ENCODE results near the gene IL12A.

GRCh38 chr3:159947220-159947619 lies 41.4 kb upstream of the IL12A start:
- no peak for TF ChIP-seq POLR2A (IDR thresholded peaks at IDR 0.05; ENCODE audit: extremely low read depth, insufficient read length)
- no peak for TF ChIP-seq MAX (IDR thresholded peaks at IDR 0.05; ENCODE audit: low read depth, low read length)
- TF ChIP-seq, protein P1, sequence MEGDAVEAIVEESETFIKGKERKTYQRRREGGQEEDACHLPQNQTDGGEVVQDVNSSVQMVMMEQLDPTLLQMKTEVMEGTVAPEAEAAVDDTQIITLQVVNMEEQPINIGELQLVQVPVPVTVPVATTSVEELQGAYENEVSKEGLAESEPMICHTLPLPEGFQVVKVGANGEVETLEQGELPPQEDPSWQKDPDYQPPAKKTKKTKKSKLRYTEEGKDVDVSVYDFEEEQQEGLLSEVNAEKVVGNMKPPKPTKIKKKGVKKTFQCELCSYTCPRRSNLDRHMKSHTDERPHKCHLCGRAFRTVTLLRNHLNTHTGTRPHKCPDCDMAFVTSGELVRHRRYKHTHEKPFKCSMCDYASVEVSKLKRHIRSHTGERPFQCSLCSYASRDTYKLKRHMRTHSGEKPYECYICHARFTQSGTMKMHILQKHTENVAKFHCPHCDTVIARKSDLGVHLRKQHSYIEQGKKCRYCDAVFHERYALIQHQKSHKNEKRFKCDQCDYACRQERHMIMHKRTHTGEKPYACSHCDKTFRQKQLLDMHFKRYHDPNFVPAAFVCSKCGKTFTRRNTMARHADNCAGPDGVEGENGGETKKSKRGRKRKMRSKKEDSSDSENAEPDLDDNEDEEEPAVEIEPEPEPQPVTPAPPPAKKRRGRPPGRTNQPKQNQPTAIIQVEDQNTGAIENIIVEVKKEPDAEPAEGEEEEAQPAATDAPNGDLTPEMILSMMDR (IDR thresholded peaks at IDR 0.05; ENCODE audit: low read depth, low read length): no peak
- no peak for TF ChIP-seq MYC (IDR thresholded peaks at IDR 0.05; ENCODE audit: low read depth, low read length)
